Muscle layer of duodenum (tissue), 2 donors: ENCODE data around the gene GMEB2.
"Not testable (repeated sequence)": the region's sequence is repeated elsewhere in the genome, so short reads cannot be mapped to it uniquely, and the experiment has no call there.

Experiments used
- H3K27ac ChIP-seq: one replicate; pipeline ENCODE4 v1.7.0; 2013; ENCODE audit warnings: mild to moderate bottlenecking, low read length
- H3K27me3 ChIP-seq: one replicate; pipeline ENCODE4 v1.7.0; 2013; ENCODE audit warnings: low read depth, mild to moderate bottlenecking, control low read depth, low read length
- H3K36me3 ChIP-seq, 2 donors: one replicate each; pipeline ENCODE4 v1.7.0; 2013; ENCODE audit warnings: low read length in 2 of 2, control low read depth in 1 of 2, mild to moderate bottlenecking in 1 of 2; ENCODE audit not compliant: insufficient read depth in 2 of 2, control insufficient read depth in 1 of 2
- H3K4me1 ChIP-seq, 2 donors: one replicate each; pipeline ENCODE4 v1.7.0; 2013; ENCODE audit warnings: low read length in 2 of 2, mild to moderate bottlenecking in 2 of 2, control low read depth in 1 of 2, moderate library complexity in 1 of 2; ENCODE audit not compliant: insufficient read depth in 2 of 2, control insufficient read depth in 1 of 2
- H3K4me3 ChIP-seq, 2 donors: one replicate each; pipeline ENCODE4 v1.7.0; 2013; ENCODE audit warnings: low read length in 2 of 2, low read depth in 1 of 2, mild to moderate bottlenecking in 1 of 2
- H3K9me3 ChIP-seq, 2 donors: one replicate each; pipeline ENCODE4 v1.7.0; 2013; ENCODE audit warnings: low read length in 2 of 2, control low read depth in 1 of 2, mild to moderate bottlenecking in 1 of 2; ENCODE audit not compliant: control insufficient read depth in 1 of 2
- donor health status: healthy.

Gene GMEB2

DNA sequence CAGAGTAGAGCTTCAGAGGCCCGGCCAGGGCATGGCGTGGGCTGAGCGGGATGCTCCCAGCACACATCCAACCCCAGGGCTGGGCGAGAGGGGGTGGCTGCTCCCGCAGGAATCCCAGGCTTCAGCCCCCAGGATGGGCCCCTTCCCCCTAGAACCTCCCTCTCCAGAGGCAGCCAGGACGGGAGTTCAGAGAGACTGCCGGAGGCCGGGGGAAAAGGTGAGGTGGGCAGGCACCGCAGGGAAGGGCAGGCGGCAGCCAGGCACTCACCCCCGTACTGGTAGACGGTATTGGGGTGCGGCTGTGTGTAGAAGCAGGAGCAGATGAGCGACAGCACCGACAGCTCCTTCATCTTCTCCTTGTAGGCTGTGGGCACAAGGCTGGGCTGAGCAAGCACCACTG is 17.0 kb upstream of the GMEB2 start:
- Histone ChIP-seq H3K4me1 (peaks cover 0 to 10% of the 10 kb centered on the region in 2 donors), H3K4me3 (no peak overlapping the region), H3K27ac (no peak overlapping the region), H3K9me3 (no peaks in the 10 kb centered on the region), H3K36me3 (no peaks in the 10 kb centered on the region), H3K27me3 (no peaks in the 10 kb centered on the region)

- Histone ChIP-seq H3K9me3 (no peaks in the 10 kb centered on the region), H3K27me3 (no peaks in the 10 kb centered on the region), H3K36me3 (no peaks in the 10 kb centered on the region), H3K27ac (no peak overlapping the region), H3K4me3 (no peak overlapping the region), H3K4me1 (peaks cover 0 to 10% of the 10 kb centered on the region in 2 donors)
Observed at GRCh38 chr20:63643499-63643898, 16.6 kb upstream of the GMEB2 start.

DNA sequence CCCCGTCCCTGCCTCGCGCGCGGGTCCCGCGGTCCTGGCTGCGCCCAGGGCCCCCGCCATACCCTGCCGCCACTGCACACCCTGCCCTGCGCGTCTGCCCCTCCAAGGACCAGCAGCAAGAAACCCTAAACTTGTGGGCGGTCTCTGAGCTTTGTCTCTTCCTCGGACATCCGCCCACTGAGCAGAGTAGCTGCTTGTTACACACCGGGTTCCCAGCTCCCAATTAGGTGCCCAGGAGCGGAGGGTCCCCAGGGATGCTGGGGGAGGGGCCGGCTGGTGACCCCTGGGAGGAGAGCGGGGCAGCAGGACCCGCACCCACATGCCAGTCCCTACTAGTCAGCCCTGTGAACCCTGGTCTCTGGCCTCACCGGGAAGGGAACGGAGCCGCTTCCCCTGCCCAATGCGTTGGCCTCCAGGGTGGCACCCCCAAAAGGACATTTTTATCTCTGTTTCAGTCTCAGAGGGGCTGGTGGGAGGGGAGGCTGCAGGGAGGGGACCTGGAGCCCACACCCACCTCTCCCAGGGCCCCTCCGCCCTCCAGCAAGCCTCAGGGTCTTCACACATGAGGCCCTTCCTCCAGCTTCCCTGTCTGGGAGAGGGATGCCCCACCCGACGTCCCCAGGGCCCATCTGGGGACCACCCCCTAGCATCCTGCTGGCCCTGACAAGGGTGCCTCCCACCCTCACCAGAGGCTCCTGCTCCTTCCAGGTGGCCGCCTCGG is 15.8 kb upstream of the GMEB2 start:
- no peaks in the 10 kb centered on the region for H3K36me3 ChIP-seq
- H3K9me3 ChIP-seq: no peaks in the 10 kb centered on the region
- H3K4me3 ChIP-seq: peak overlapping the region in 1 of 2 donors; percentile 63
- H3K4me1 ChIP-seq: peaks cover 0 to 10% of the 10 kb centered on the region in 2 donors
- no peaks in the 10 kb centered on the region for H3K27me3 ChIP-seq
- H3K27ac ChIP-seq: no peak overlapping the region

DNA sequence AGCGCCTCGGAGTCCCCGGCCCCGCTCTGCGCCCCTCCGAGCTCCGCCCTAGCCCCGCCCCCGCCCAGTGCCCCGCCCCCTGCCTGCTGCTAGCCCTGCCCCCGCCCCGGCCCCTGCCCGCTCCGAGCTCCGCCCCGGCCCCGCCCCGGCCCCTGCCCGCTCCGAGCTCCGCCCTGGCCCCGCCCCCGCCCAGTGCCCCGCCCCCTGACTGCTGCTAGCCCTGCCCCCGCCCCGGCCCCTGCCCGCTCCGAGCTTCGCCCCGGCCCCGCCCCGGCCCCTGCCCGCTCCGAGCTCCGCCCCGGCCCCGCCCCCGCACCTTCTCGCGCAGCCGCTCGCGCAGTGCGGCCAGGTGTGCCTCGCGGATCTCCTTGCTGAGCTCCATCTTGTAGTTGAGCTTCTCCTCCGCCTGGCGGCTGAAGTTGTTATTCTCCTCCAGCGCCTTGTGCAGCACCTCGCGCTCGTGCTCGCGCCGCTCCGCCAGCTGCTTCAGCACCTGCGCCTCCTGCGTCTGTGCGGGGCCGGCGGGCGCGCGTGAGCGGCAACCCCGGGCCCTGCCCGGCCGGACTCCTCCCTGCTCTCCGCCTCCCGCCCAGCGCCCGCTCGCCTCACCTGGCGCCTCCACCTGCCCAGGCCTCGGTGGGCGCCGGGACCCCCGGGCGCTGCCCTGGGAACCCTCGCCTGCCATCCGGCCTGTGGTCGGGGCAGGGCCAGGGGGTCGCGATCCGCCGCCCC is 15.1 kb upstream of the GMEB2 start:
- H3K4me1 ChIP-seq: peaks cover 0 to 10% of the 10 kb centered on the region in 2 donors
- no peak overlapping the region for H3K27ac ChIP-seq
- H3K36me3 ChIP-seq: no peaks in the 10 kb centered on the region
- H3K4me3 ChIP-seq: peak overlapping the region in 1 of 2 donors; percentile 69
- H3K27me3 ChIP-seq: no peaks in the 10 kb centered on the region
- H3K9me3 ChIP-seq: no peaks in the 10 kb centered on the region

DNA sequence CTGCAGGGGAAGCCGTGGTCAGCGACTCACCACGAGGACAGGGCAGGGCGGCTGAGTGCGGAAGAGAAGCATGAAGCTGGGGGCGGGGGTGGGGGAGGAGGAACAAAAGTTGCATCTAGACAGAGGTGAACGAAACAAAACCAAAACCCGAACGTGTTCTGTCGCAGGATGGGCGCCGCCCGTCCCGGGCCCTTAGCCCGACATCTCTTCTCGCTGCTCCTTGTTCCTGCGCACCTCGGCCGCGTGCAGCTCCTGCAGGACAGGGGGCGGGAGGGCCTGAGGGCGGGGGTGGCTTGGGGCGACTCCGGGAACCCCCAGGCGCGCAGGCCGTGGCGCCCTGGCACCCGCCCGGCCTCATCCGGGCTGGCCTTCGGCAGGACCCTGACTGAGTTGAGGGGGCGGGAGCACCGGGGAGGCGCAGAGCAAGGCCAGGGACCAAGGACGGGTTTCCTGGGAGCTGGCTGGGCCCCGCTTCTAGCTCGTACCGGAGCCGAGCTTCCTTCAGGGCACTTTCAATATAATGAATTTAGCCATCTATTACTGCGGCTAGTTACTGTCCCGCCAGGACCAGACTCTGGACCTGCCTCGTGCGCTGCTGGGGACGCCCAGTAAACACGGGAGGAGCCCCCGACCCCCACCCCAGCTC is 14.4 kb upstream of the GMEB2 start:
- Histone ChIP-seq H3K4me3 (peak overlapping the region in 1 of 2 donors; percentile 69), H3K36me3 (no peaks in the 10 kb centered on the region), H3K27me3 (no peaks in the 10 kb centered on the region), H3K9me3 (no peaks in the 10 kb centered on the region), H3K4me1 (peaks cover 0 to 10% of the 10 kb centered on the region in 2 donors), H3K27ac (no peak overlapping the region)

- Histone ChIP-seq H3K4me3 (peak overlapping the region in 1 of 2 donors; percentile 69), H3K4me1 (peaks cover 0 to 10% of the 10 kb centered on the region in 2 donors)
- H3K27ac ChIP-seq, H3K36me3 ChIP-seq, H3K27me3 ChIP-seq, H3K9me3 ChIP-seq: not testable (repeated sequence)
Observed at GRCh38 chr20:63640686-63641085, 13.8 kb upstream of the GMEB2 start.

- H3K9me3 ChIP-seq: no peaks in the 10 kb centered on the region
- no peaks in the 10 kb centered on the region for H3K27me3 ChIP-seq
- peaks cover 0 to 10% of the 10 kb centered on the region in 2 donors for H3K4me1 ChIP-seq
- H3K27ac ChIP-seq: no peak overlapping the region
- peak overlapping the region in 1 of 2 donors; percentile 14 for H3K4me3 ChIP-seq
- H3K36me3 ChIP-seq: no peaks in the 10 kb centered on the region
Observed at GRCh38 chr20:63640086-63640485, 13.2 kb upstream of the GMEB2 start.

DNA sequence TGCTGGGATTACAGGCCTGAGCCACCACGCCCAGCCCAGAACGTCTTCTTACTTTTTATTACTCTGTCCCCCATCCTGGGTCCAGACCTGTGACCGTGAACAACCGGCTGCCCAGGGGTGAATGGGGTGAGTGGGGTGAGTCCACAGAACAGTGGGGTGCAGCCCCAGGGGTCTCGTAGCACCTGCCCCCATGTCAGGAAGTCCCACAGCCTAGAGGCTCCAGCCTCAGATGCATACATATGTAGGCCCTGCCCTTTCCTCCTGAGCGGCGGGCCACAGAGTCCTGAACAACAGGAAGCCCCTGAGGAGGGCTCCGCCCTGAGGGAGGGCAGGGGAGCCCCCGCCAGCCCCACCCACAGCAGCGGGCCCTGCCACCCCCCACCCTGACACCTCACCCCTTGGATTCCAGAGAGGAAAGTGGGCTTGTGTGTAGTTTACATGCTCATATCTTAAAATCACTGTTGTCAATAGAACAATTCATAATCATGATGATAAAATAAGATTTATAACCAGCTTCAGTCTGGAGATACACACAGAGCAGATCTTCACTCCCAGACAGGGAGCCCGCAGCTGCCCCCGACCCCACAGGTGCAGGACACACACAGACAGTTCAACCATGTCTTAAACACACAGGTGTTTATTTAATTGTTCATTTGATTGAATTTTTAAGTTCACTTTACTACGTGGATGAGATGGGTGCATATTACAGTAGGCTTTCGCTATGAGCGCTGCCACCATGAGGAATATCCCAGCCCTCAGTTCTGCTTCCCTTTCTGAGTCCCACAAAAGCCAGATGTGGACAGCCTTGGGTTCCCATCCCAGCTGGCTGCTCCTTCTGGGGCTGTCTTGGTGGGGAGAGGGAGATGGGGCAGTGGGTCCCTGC is 12.4 kb upstream of the GMEB2 start:
- H3K36me3 ChIP-seq: no peaks in the 10 kb centered on the region
- no peak overlapping the region for H3K27ac ChIP-seq
- peaks cover 0 to 10% of the 10 kb centered on the region in 2 donors for H3K4me1 ChIP-seq
- no peaks in the 10 kb centered on the region for H3K27me3 ChIP-seq
- H3K9me3 ChIP-seq: no peaks in the 10 kb centered on the region
- no peak overlapping the region for H3K4me3 ChIP-seq

- no peak overlapping the region for H3K27ac ChIP-seq
Observed at GRCh38 chr20:63636752-63637628, 10.1 kb upstream of the GMEB2 start.

DNA sequence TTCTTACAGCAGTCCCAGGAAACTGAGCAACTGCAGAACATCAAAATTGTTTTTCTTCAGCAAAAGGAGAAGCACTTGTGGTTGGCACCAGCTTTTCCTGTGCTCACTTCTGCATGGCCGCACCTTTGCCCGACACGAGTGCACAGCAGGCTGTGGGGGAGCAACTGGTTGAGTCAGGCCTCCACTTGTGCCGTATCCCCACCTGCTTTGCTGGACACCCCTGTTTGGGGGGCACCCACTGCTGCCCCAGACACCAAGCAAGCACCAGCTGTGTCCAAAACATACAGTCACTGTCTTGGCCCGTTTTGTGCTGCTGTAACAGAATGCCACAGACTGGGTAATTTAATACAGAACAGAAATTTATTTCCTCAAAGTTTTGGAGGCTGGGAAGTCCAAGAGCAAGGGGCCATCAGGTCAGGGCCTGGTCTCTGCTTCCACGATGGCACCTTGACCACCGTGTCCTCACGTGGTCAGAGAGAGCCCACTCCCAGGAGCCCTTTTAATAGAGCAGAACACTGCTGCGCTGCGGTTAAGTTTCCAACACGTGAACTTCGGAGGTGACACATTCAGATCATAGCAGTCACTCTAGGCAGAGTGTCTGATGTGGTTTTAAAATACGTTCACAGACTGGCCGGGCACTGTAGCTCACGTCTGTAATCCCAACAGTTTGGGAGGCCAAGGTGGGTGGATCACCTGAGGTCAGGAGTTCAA is 8.7 kb upstream of the GMEB2 start:
- no peaks in the 10 kb centered on the region for H3K9me3 ChIP-seq
- no peak overlapping the region for H3K27ac ChIP-seq
- no peaks in the 10 kb centered on the region for H3K27me3 ChIP-seq
- H3K4me3 ChIP-seq: no peak overlapping the region
- no peaks in the 10 kb centered on the region for H3K36me3 ChIP-seq
- peaks cover 0 to 3% of the 10 kb centered on the region in 2 donors for H3K4me1 ChIP-seq

More at GRCh38 chr20:63636752-63637628, 10.1 kb upstream of the GMEB2 start:
- H3K27me3 ChIP-seq: no peaks in the 10 kb centered on the region
- no peaks in the 10 kb centered on the region for H3K9me3 ChIP-seq
- H3K4me1 ChIP-seq: peaks cover 0 to 3% of the 10 kb centered on the region in 2 donors
- no peak overlapping the region for H3K4me3 ChIP-seq
- H3K36me3 ChIP-seq: no peaks in the 10 kb centered on the region
